T-helper 2 cell treated with Interferon-gamma antibody and Interleukin-4, amounts not matched to agents 100 ng/mL and 5 ng/mL, for 36 hours (primary cell): ENCODE results near the gene SLC17A8. TPM values are rescaled to one million over a fixed set of nuclear protein-coding genes. Genes with fewer than 3 reads are reported as not detected.

ENCODE experiments used
- intact Hi-C: fragments of 100-400 bp; cut with micrococcal nuclease; formaldehyde crosslinking; loops from one replicate; pipeline ENCODE4 v1.15.1; 2023
- total RNA-seq: library from RNA; stranded (reverse); gene quantifications from 2 replicates; pipeline ENCODE4 v1.2.3, GENCODE V29; 2022

Gene SLC17A8
- total RNA-seq, 1 donor from 2014 or later: not detected

DNA sequence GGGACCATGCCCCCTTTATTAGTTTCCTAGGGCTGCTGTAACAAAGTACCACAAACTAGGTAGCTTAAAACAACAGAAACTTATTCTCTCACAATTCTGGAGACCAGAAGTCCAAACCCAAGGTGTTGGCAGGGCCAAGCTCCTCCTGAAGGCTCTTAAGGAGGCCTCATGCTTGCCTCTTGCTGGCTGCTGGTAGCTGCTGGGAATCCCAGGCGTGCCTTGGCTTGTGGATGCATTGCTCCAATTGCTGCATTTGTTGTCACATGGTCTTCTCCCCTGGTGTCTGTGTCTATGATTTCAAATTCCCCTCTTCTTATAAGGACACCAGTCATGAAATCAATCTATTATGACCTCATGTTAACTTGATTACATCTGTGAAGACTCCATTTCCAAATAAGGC lies 11.2 kb downstream of the SLC17A8 start:
- intact Hi-C loops: no loop called here

DNA sequence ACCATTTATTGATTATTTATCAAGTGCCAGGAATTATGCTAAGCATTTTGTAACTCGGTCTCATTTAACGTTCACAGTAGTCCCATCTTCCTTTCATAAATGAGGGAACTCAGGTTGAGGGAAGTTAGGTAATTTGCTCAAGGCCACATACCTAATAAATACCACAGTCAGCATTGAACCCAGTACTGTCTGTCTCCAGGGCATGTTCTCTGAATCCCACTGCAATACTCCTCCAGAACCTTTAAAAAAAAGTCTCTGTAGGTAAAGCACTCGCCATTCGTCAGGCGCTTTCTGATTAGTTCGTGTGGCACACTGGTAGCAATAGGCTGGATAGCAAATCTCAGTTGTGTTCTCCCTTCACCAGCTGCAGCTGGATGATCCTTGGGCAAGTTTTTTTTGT lies 14.3 kb downstream of the SLC17A8 start:
- intact Hi-C loops: no loop called here

DNA sequence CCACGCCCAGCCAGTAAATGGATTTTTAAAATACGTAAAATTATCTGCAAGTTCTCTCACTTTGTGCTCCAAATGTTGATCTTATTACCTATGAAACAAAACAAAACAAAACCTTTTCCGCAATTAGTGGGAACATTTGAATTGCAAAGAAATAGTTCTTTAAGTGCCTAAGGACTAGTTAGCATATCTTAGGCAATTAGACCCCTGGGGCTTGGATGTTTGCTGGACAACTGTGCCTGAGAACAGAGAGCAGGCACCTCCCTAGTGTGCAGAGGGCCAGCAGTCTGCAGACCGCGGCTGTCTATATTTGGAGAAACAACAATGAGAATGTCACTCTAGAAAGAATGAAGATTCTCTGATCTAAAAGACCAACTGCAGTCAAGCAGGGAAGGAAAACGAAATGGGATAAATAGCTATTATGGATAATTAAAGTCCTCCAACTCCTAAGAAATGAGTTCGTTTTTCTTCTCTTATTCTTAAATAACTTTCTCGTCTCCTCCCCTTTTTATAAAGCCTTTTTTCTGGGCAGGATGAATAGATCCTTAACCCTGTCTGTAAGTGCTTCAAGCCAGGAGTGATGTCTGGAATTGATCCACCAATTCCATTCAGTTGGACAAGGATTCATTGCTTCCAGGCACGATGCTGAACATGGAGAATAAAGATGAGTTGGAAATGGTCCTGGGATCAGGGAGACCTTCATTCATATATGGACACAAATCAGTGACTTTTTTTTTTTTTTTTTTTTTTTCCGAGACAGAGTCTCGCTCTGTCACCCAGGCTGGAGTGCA lies 16.2 kb downstream of the SLC17A8 start:
- intact Hi-C loops: no loop called here

DNA sequence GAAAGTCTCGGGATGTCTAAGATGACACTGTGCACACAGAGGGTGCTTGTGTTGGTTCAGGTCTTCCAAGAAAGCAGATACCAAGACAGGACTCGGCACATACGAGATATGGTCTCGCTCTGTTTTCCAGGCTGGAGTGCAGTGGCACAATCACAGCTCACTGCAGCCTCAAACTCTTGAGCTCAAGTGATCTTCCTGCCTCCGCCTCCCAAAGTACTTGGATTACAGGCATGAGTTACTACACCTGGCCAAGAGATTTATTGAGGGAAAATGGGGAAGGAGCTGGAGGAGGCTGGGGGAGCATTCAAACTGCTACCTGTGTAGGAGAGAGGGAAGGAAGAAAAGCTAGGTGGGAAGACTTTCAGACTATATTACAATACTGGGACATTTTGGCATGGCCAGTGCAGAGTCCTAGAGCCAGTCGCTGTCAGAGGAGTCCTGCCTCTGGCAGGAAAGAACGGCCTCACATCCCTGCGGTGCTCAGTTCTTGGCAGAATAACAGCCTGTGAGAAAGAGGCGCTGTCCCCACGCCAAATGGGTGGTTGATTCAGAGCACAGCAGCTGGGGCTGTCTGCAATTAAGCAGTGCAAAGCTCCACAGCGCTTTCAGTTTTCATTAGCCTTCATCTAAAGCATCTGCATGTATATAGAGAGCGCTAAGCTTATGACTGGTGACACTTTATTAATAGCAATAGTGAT lies 18.3 kb downstream of the SLC17A8 start:
- intact Hi-C loops: no loop called here

DNA sequence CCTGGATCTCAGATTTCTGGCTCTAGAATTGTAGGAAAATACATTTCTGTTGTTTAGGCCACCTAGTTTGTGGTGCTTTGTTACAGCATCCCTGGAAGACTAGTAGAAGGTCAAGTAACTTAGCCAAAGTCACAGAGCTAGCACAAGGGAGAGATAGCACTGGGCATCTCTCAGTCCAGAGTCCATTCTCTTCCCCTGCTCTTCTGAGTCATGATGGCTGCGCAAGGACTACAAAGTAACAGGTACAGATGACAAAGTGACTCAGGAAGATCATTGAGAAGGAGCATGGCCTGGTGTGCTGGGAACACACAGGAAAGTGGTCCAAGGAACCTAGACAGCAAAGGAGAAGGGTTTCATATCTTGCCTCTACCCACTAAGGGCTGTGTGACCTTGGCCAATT lies 19.3 kb downstream of the SLC17A8 start:
- intact Hi-C loops: no loop called here

DNA sequence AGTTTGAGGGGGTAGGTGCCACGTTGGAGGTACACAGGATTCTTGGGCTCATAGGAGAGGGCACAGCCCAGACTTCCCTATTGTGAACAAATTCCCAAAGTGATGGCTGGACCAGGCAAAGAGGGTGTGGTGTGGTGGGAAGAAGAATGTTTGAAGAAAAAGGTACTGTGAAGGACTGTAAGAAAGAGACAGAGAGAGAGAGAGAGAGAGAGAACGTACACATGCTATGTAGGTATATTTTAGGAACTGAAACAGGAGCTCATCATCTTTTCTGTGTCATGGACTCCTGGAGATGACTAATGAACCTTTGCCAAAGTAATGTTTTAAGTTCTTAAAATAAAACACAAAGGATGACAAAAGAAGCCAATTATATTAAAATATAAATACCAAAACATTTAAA lies 24.5 kb downstream of the SLC17A8 start:
- intact Hi-C loops: no loop called here

DNA sequence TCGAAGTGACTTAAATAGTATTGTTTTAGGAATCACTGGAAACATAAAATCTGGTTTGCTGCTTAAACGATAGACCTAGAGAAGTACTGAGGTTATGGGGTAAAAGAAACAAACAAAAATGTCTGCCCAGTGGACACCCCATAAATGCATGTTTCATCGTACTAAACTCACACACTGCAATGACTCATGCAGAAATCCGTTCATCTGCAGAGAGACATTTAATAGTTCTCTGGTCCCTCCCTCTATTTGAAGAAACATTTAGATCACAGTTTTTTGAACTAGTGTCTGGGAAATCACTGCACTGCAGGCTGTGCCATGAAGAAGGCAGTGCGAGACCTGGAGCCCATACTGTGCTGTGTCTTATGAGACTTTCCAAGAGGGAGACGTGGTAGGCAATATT lies 25.5 kb downstream of the SLC17A8 start:
- intact Hi-C loops: no loop called here

DNA sequence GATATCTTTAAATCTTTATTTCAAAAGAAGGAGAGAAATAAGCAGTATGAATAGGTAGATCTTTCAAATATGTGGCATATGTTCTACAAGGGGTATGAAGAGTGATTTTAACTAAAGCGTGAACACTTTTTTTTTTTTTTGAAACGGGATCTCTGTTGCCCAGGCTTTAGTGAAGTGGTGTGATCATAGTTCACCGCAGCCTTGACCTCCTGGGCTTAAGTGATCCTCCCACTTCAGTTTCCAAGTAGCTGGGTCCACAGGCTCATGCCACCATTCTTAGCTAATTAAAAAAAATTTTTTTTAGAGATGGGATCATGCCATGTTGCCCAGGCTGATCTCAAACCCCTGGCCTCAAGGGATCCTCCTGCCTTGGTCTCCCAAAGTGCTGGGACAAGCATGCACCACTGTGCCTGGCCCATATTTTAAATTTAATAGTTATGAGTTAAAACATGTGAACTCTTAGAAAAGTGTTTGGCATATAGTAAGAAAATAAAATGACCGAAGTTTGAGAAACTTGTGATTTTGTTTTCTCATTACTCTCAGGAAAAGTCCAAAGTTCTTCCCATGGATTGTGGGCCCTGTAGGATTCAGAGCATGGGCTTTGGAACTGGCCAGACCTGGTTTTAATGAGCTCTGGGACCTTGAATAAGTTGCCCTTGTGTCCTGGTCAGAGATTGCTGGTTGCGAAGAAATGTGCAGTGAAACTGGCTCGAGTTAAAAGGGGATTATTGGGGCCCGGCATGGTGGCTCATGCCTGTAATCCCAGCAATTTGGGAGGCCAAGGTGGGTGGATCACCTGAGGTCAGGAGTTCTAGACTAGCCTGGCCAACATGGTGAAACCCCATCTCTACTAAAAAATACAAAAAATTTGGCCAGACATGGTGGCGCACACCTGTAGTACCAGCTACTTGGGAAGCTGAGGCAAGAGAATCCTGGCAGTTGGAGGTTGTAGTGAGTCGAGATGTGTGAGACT lies 27.0 kb downstream of the SLC17A8 start:
- intact Hi-C loops: no loop called here

DNA sequence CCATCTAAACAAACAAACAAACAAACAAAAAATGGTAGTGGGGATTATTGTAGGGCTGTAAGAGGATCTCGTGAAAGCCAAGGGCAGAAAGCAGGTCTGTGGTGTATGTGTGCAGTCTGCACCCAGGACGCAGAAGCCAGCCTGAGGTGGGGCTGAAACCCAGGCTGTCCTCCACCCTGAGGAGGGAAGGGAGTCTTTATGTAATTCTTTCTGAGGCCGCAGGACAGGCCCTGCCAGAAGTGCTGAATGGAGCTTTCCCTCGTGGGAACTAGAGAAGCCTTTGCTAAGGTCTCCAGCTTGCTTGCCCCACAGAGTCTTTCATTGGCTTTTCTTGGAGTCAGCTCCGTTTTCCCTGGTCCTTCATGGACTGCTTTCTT lies 27.7 kb downstream of the SLC17A8 start:
- intact Hi-C loops: no loop called here

DNA sequence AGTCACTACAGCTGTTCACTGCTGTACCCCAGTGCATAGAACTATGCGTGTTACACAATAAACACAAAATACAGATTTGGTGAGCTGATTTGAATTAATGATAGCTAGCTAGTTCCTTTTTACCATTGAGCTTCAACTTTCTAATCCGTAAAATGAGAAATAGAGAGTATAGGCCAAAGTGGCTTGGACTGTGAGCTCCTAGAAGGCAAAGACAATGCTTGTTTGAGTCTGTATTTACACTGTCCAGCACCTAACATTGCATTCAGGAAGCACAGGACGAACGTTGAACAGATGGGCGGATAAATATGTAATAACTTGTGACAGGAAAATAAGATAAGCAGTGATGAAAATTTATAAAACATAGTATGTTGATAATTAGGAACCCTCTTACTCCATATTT lies 31.5 kb downstream of the SLC17A8 start:
- intact Hi-C loops: no loop called here

DNA sequence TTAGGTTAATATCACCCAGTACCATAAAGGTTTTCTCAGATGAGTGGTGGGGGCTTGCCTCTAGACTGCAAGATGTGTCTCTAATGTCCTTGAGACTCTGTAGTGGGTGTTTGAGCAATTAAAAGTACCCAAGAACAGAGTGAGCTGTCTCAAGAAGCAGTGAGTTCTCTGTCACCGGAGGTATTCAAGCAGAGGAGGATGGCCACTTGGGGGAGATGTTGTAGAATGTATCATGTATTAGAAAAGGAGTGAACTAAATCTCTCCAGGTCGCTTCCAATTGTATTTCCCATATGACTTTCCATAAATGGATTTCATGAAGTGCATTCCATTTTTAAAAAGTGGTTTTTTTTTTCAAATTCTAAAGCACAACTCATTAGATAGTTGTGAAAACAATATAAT lies 35.0 kb downstream of the SLC17A8 start:
- intact Hi-C loops: loop anchor here (5.0 kb wide), 1 partner anchor 160 kb away; no protein-coding TSS in a partner anchor

DNA sequence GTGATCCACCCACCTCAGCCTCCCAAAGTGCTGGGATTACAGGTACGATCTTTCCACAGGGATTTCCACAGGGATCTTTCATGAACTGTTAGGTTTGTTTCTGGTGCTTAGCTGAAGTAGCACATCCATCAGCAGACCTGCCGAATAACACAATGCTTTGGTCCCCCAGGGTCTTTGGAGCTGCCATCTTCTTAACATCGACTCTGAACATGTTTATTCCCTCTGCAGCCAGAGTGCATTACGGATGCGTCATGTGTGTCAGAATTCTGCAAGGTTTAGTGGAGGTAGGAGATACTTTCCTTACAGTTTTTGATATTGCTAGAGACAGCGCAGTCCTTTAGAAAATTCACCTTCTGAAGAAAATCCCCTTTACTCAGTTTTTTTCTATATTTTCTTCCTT lies 36.3 kb downstream of the SLC17A8 start:
- intact Hi-C loops: loop anchor here (5.0 kb wide), 1 partner anchor 159 kb away; no protein-coding TSS in a partner anchor

DNA sequence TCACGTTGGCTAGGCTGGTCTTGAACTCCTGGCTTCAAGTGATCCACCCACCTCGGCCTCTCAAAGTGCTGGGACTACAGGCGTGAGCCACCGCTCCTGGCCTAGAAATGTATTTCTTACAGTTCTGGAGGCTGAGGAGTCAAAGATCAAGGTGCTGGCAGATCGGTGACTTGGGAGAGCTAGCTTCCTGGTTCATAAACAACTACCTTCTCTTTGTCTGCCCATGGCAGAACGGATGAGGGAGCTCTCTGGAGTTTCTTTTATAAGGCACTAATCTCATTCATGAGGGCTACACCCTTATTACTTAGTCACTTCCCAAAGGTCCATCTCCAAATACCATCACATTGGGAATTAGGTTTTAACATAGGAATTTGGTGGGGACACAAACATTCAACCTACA lies 38.9 kb downstream of the SLC17A8 start:
- intact Hi-C loops: no loop called here

DNA sequence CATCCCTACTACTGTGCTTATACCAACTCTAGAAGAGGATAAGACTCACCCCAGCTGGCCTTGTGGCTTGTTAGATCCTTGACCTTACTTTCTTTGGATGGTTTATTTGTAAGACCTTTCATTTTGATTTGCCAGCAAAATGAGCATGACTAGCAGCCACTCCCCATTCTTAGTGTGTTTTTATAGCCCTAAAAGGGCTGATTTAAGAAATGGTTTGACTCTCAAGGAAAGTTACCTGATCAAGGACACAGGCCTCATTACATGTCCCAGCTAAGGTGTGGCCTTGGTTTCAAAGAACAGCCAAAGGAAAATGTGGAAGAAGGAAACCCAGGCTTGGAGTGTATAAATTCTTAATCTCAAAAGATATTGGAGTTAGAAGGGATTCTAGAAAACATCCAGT lies 41.4 kb downstream of the SLC17A8 start:
- intact Hi-C loops: no loop called here

DNA sequence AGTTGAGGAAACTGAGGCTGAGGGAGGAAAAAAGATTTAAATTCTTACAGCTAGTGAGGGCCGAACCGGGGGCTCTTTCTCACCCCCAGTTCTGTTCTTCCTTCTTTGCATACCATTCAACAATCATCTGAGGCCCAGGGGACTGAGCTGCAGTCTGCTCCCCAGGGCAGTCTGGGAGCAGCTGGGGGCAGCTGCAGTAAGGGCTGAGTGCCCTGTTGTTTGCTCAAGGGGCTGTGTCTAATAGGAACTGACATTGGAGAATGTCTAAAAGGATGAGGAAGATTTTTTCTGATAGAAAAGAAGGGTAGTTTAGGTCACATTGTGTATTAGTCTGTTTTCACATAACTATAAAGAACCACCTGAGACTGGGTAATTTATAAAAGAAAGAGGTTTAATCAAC lies 42.2 kb downstream of the SLC17A8 start:
- intact Hi-C loops: no loop called here

DNA sequence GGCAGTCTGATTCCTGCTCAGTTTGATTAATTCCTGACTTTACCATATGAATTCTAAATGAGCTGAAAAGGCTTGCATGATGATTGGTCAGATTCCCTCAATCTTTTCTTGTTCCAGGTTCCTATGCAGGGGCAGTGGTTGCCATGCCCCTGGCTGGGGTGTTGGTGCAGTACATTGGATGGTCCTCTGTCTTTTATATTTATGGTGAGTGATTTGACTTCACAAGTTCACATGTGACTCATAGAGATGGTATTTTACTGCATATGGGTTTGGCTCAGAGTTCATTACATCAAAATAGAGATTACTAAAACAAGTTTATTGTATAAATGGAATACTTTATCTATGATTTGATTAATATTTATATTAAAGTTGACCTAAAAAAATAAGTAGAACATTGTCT lies 44.8 kb downstream of the SLC17A8 start:
- intact Hi-C loops: loop anchor here (10.0 kb wide), 1 partner anchor 247 kb away; no protein-coding TSS in a partner anchor

DNA sequence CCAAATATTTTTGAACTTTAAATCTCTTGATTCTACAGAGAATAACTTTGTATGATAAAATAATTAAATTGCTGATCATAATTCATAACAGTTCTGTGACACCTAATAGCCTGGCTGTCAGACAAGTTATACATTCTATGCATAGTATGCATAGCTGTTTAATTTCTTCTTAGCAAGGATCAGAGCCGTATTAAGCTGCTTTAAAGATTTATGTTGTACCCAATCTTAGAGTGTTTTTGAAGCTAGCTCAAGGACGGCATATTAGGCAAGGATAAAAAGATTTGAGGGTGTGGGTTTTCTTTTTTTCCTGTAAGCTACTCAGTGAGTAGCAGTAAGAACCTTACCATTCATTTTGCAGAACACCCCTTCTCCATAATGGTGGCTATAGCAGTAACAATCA lies 45.9 kb downstream of the SLC17A8 start:
- intact Hi-C loops: loop anchor here (10.0 kb wide), 1 partner anchor 248 kb away; no protein-coding TSS in a partner anchor

DNA sequence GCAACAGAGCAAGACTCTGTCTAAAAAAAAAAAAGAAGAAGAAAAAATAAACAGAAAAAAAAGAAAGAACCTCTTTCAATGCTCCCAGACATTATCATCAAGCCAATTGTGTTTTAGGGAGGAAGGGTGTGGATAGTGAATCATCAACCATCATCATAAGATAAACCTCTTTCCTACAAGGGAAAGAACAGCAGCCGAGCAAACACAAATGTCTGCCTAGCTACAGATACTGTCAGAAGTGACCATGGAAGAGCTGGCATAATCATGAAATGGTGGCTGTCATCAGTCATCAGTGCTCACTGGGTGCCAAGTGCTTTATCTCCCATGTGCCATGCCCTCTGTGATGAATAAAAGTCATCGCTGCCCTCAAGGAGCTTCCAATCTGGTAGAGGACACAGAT lies 46.6 kb downstream of the SLC17A8 start:
- intact Hi-C loops: loop anchor here (10.0 kb wide), 1 partner anchor 249 kb away; no protein-coding TSS in a partner anchor

DNA sequence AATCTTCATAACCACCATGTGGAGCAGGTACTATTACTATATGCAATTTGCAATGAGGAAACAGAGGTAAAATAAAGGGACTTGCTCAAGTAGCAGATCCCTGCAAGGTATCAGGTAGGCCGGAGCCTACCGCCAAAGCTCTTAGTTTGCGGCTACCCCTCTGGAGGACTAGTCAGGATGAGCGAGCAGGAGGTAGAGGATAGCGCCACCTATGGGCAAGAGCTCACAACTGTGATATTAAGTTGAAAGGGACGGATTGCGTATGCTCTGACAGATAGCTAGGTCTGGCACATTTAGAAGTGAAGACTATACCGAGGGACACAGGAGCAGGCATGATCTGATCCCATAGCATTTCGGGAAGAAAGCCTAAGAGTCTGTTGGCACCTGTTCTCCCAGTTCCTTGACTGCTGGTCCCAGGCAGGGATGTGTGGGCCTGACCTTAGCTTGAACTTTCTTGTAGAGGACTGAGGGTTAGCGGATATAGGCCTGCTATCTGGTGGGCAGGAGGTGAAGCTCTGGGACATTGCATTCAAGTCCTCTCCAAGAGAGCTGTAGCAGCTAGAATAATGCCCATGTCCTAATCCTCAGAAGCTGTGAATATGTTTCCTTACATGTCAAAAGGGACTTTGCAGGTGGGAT lies 48.0 kb downstream of the SLC17A8 start:
- intact Hi-C loops: loop anchor here (1.0 to 10.0 kb wide), 2 partner anchors 171 to 250 kb away; no protein-coding TSS in a partner anchor

DNA sequence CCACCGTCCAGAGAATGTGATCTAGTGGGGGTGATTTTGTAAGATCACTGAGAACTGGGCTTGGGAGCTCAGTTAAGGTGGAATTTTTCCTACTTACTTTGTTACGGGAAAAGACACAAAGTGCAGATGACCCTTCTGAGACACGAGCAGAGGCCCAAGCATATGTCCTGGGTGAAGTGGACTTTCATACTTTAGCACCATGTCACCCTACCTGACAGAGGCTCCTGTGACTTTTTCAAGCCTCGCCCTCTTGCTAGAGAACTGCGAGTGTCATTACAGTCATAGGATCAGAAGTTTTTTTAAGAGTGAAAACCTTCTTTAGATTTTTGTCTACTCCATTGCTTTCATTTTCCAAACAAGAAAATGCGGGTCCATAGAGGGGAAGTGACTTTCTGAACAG lies 56.1 kb downstream of the SLC17A8 start:
- intact Hi-C loops: no loop called here

DNA sequence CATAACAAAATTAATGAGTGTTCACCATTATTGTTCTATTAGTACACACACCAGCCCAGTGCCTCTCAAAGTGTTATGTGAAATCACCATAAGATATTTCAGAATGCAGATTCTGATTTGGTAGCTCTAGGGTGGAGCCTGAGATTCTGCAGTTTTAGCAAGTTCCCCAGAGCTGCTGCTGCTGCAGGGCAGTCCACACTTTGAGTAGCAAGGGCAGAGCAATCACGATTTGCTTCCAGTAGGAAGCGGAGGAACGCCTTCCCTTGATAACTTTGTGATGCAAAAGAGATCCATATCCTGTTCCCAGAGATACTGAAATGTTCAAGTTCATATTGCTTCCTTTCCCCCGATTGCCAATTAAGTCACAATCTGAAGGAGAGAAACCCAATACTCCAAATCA lies 57.9 kb downstream of the SLC17A8 start:
- intact Hi-C loops: no loop called here
